IMR-90 (cell line): ENCODE data around the gene JCAD. TPM values are rescaled to one million over a fixed set of nuclear protein-coding genes. Genes with fewer than 3 reads are reported as not detected.

ENCODE experiments used
- ATAC-seq: fragments of 200-7000 bp; cut with Tn5 transposase; 2 replicates; pipeline ENCODE4 v1.9.1; 2020; ENCODE audit warnings: low read depth, mild to moderate bottlenecking, moderate library complexity
- BruUV-seq: library from RNA; stranded (reverse); fragments of 400-500 nt; replicated peaks from 2 replicates; lab custom pipeline; 2021; lab: Mats Ljungman, UMichigan
- CTCF ChIA-PET: fragments of 300-600 bp; formaldehyde crosslinking; extraction: SDS; loops from one replicate; lab custom pipeline; 2021; ENCODE audit warnings: antibody characterized with exemption; lab: Yijun Ruan, JAX
- POLR2A ChIA-PET: fragments of 300-600 bp; sonication (Branson Sonifier 250); formaldehyde crosslinking; loops from one replicate; lab custom pipeline; 2022; ENCODE audit warnings: antibody characterized with exemption; ENCODE audit not compliant: unreplicated experiment; lab: Charles Lee
- DNase-seq: peaks from one replicate; pipeline ENCODE4 v3.0.0; 2013
- H2AFZ ChIP-seq: replicated peaks from 2 replicates; pipeline ENCODE3; 2013; ENCODE audit warnings: low read length, mild to moderate bottlenecking; ENCODE audit not compliant: poor library complexity
- H2AK5ac ChIP-seq: 2 replicates; pipeline ENCODE4 v1.6.1; 2013; ENCODE audit warnings: low read depth, low read length, inconsistent platforms
- H2AK9ac ChIP-seq: replicated peaks from 2 replicates; pipeline ENCODE3; 2013; ENCODE audit warnings: mild to moderate bottlenecking, low read depth, low read length, moderate library complexity; ENCODE audit not compliant: poor library complexity
- H2BK120ac ChIP-seq: 2 replicates; pipeline ENCODE4 v1.6.1; 2013; ENCODE audit warnings: low read depth, low read length, inconsistent platforms
- H2BK15ac ChIP-seq: 3 replicates; pipeline ENCODE4 v1.6.1; 2013; ENCODE audit warnings: low read depth, low read length, inconsistent platforms
- H2BK20ac ChIP-seq: 2 replicates; pipeline ENCODE4 v1.6.1; 2013; ENCODE audit warnings: low read depth, mild to moderate bottlenecking, inconsistent platforms, low read length, moderate library complexity
- H2BK5ac ChIP-seq: 2 replicates; pipeline ENCODE4 v1.6.1; 2013; ENCODE audit warnings: mild to moderate bottlenecking, low read depth, low read length, inconsistent platforms; ENCODE audit not compliant: poor library complexity, severe bottlenecking
- H3K14ac ChIP-seq: replicated peaks from 2 replicates; pipeline ENCODE4 v1.6.1; 2013; ENCODE audit warnings: low read depth, low read length, inconsistent platforms
- H3K18ac ChIP-seq: 2 replicates; pipeline ENCODE4 v1.6.1; 2013; ENCODE audit warnings: low read depth, low read length, control low read depth
- H3K23ac ChIP-seq: 2 replicates; pipeline ENCODE4 v1.6.1; 2013; ENCODE audit warnings: low read depth, low read length, inconsistent platforms
- H3K27ac ChIP-seq: 2 replicates; pipeline ENCODE4 v1.5.1; 2013; ENCODE audit warnings: mild to moderate bottlenecking, control low read depth, low read length; ENCODE audit not compliant: insufficient read depth
- H3K27me3 ChIP-seq: 2 replicates; pipeline ENCODE4 v1.6.1; 2013; ENCODE audit warnings: low read length; ENCODE audit not compliant: control insufficient read depth, insufficient read depth
- H3K36me3 ChIP-seq: 2 replicates; pipeline ENCODE4 v1.6.1; 2013; ENCODE audit warnings: low read length, mixed read lengths; ENCODE audit not compliant: control insufficient read depth, insufficient read depth
- H3K4ac ChIP-seq: 2 replicates; pipeline ENCODE4 v1.6.1; 2013; ENCODE audit warnings: low read depth, low read length, inconsistent platforms
- H3K4me1 ChIP-seq: 2 replicates; pipeline ENCODE4 v1.6.1; 2013; ENCODE audit warnings: low read length, mixed read lengths; ENCODE audit not compliant: control insufficient read depth, insufficient read depth
- H3K4me2 ChIP-seq: 2 replicates; pipeline ENCODE4 v1.6.1; 2013; ENCODE audit warnings: low read depth, mild to moderate bottlenecking, control low read depth, low read length, moderate library complexity
- H3K4me3 ChIP-seq: 2 replicates; pipeline ENCODE4 v1.5.1; 2013; ENCODE audit warnings: low read depth, mild to moderate bottlenecking, control low read depth, low read length, moderate library complexity; ENCODE audit not compliant: insufficient read depth
- H3K56ac ChIP-seq: 2 replicates; pipeline ENCODE4 v1.6.1; 2013; ENCODE audit warnings: low read length, inconsistent platforms; ENCODE audit not compliant: insufficient read depth; ENCODE audit errors: extremely low read depth
- H3K79me1 ChIP-seq, 2 experiments: 2 replicates each; pipeline ENCODE4 v1.6.1; 2013; ENCODE audit warnings: low read length in 2 of 2, inconsistent platforms in 1 of 2, low read depth in 1 of 2
- H3K9ac ChIP-seq: 2 replicates; pipeline ENCODE4 v1.6.1; 2013; ENCODE audit warnings: low read depth, low read length, control low read depth
- H3K9me1 ChIP-seq: 2 replicates; pipeline ENCODE4 v1.6.1; 2013; ENCODE audit warnings: low read length, inconsistent platforms; ENCODE audit not compliant: insufficient read depth
- H3K9me3 ChIP-seq: 2 replicates; pipeline ENCODE4 v1.6.1; 2013; ENCODE audit warnings: low read length; ENCODE audit not compliant: control insufficient read depth, insufficient read depth
- H4K20me1 ChIP-seq: 2 replicates; pipeline ENCODE4 v1.6.1; 2013; ENCODE audit warnings: low read length, inconsistent platforms; ENCODE audit not compliant: insufficient read depth
- H4K5ac ChIP-seq: 2 replicates; pipeline ENCODE4 v1.6.1; 2013; ENCODE audit warnings: mild to moderate bottlenecking, low read depth, low read length, control low read depth
- H4K8ac ChIP-seq, 2 experiments: 2 replicates each; pipeline ENCODE4 v1.6.1; 2013; ENCODE audit warnings: low read depth in 2 of 2, low read length in 2 of 2, control low read depth in 1 of 2, inconsistent platforms in 1 of 2
- H4K91ac ChIP-seq: 2 replicates; pipeline ENCODE4 v1.6.1; 2013; ENCODE audit warnings: low read depth, low read length, inconsistent platforms; ENCODE audit not compliant: insufficient read depth
- BHLHE40 ChIP-seq: fragments of 150-350 bp; IDR thresholded peaks from 2 replicates; pipeline ENCODE4 v1.6.1; 2016; ENCODE audit warnings: mild to moderate bottlenecking, low read depth, low read length
- CEBPB ChIP-seq: IDR thresholded peaks from 2 replicates; pipeline ENCODE4 v1.6.1; 2012; ENCODE audit warnings: low read depth, low read length, improper control_type of control experiment
- CHD1 ChIP-seq: IDR thresholded peaks from 2 replicates; pipeline ENCODE4 v1.6.1; 2012; ENCODE audit warnings: low read depth, low read length, improper control_type of control experiment
- ELK1 ChIP-seq: fragments of 150-350 bp; IDR thresholded peaks from 2 replicates; pipeline ENCODE4 v1.6.1; 2016; ENCODE audit warnings: low read depth, mild to moderate bottlenecking, low read length, moderate library complexity, borderline replicate concordance
- FOS ChIP-seq: fragments of 150-350 bp; IDR thresholded peaks from 2 replicates; pipeline ENCODE4 v1.6.1; 2016; ENCODE audit warnings: low read depth, low read length
- MAFK ChIP-seq: IDR thresholded peaks from 2 replicates; pipeline ENCODE4 v1.6.1; 2012; ENCODE audit warnings: low read depth, low read length, improper control_type of control experiment
- MAZ ChIP-seq: IDR thresholded peaks from 2 replicates; pipeline ENCODE4 v1.6.1; 2012; ENCODE audit warnings: low read depth, mild to moderate bottlenecking, low read length, improper control_type of control experiment, moderate library complexity, borderline replicate concordance
- MXI1 ChIP-seq: IDR thresholded peaks from 2 replicates; pipeline ENCODE4 v1.6.1; 2012; ENCODE audit warnings: low read depth, mild to moderate bottlenecking, low read length, moderate library complexity, borderline replicate concordance
- NFE2L2 ChIP-seq: fragments of 150-350 bp; IDR thresholded peaks from 2 replicates; pipeline ENCODE4 v1.6.1; 2016; ENCODE audit warnings: low read depth, mild to moderate bottlenecking, low read length
- POLR2A ChIP-seq: IDR thresholded peaks from 2 replicates; pipeline ENCODE4 v1.6.1; 2012; ENCODE audit warnings: mild to moderate bottlenecking, low read depth, low read length
- RAD21 ChIP-seq: IDR thresholded peaks from 2 replicates; pipeline ENCODE4 v1.6.1; 2012; ENCODE audit warnings: low read length, improper control_type of control experiment
- RCOR1 ChIP-seq: IDR thresholded peaks from 2 replicates; pipeline ENCODE4 v1.6.1; 2012; ENCODE audit warnings: mild to moderate bottlenecking, low read length, improper control_type of control experiment; ENCODE audit not compliant: insufficient replicate concordance
- RFX5 ChIP-seq: IDR thresholded peaks from 2 replicates; pipeline ENCODE4 v1.8.0; 2012; ENCODE audit warnings: low read depth, mild to moderate bottlenecking, low read length, moderate library complexity
- SMC3 ChIP-seq: fragments of 150-350 bp; IDR thresholded peaks from 2 replicates; pipeline ENCODE4 v1.6.1; 2016; ENCODE audit warnings: low read depth, mild to moderate bottlenecking, antibody characterized with exemption, low read length, moderate library complexity
- USF2 ChIP-seq: fragments of 150-350 bp; IDR thresholded peaks from 2 replicates; pipeline ENCODE4 v1.6.1; 2017; ENCODE audit warnings: mild to moderate bottlenecking, antibody characterized with exemption, low read length, low read depth
- WGBS, 2 experiments: methylation state at CpG; one replicate each; pipeline versions ENCODE4 v1.1.5 to v1.1.7; 2013; ENCODE audit warnings: missing lambda C conversion rate in 2 of 2; ENCODE audit not compliant: insufficient read length in 1 of 2; ENCODE audit errors: extremely low coverage in 2 of 2; 5-methylcytosine and 5-hydroxymethylcytosine counted together
- dilution Hi-C: fragments of 300-500 bp; cut with HindIII; formaldehyde crosslinking; loops from one replicate; pipeline ENCODE4 v1.14.3; 2018; ENCODE audit warnings: low sequenced_read_pairs; ENCODE audit not compliant: unreplicated experiment
- in situ Hi-C: fragments of 300-500 bp; cut with MboI; formaldehyde crosslinking; loops from 3 replicates; pipeline ENCODE4 v1.14.3; 2019; ENCODE audit warnings: low sequenced_read_pairs, inconsistent platforms, mixed read lengths
- intact Hi-C: fragments of 100-400 bp; cut with micrococcal nuclease; formaldehyde crosslinking; loops from 2 replicates; pipeline ENCODE4 v1.10.0; 2022
- polyA plus RNA-seq, 3 experiments: library from polyadenylated mRNA; depleted of rRNA; stranded (reverse); fragments of >200 nt; gene quantifications; 2 replicates each; pipeline ENCODE4 v1.2.3, GENCODE V29; 2012; ENCODE audit warnings: low replicate concordance in 1 of 3
- total RNA-seq: library from RNA; depleted of rRNA; stranded (reverse); fragments of >200 nt; gene quantifications from 2 replicates; pipeline ENCODE4 v1.2.3, GENCODE V29; 2012

JCAD gene
- total and polyA plus RNA-seq, 2 of the 4 experiments (the other 2 are of a cell fraction): 15.9 to 16.8 TPM

GRCh38 chr10:30028738-30029030, 30.7 kb downstream of the JCAD start:
- no peak overlapping the region for H3K4me3 ChIP-seq
- H4K8ac ChIP-seq: no peak overlapping the region
- no peaks in the 10 kb centered on the region for H3K27me3 ChIP-seq
- no peak overlapping the region for H4K91ac ChIP-seq
- no peaks in the 10 kb centered on the region for H3K4me1 ChIP-seq
- H2BK5ac ChIP-seq: no peak overlapping the region
- no TSS peak for BruUV-seq
- peaks cover 30% of the 10 kb centered on the region for H4K20me1 ChIP-seq
- peaks cover 65% of the 10 kb centered on the region for H3K36me3 ChIP-seq
- no peak overlapping the region for H3K9ac ChIP-seq
- no peak overlapping the region for H3K56ac ChIP-seq
- CTCF ChIA-PET: no interaction called here
- H3K14ac ChIP-seq: no peak overlapping the region
- H3K23ac ChIP-seq: no peak overlapping the region
- H3K4me2 ChIP-seq: no peak overlapping the region
- POLR2A ChIA-PET: interaction anchor here (0.6 kb wide), 2 partner anchors 86 to 92 kb away, joined by 3 read pairs; no protein-coding TSS in a partner anchor
- DNase-seq (no peak), ATAC-seq (no peak)
- H2BK120ac ChIP-seq: no peak overlapping the region
- H3K9me1 ChIP-seq: peaks cover 10% of the 10 kb centered on the region; the same call in 1 of the 2 replicates
- in situ Hi-C loops (no loop called here), intact Hi-C loops (no loop called here), dilution Hi-C loops (no loop called here)
- H2AK9ac ChIP-seq: peak overlapping the region; percentile 32
- 74% methylated on average over 5 of the region's 12 CpGs; no CpG with 5 or more reads in 1 of the 2 experiments for WGBS, 2 experiments
- peaks cover 29 to 73% of the 10 kb centered on the region in 2 experiments for H3K79me1 ChIP-seq
- no peak overlapping the region for H3K27ac ChIP-seq
- TF ChIP-seq SMC3 (no peak), RFX5 (no peak), MAZ (no peak), CEBPB (no peak), USF2 (no peak), RCOR1 (no peak), RAD21 (no peak), CHD1 (no peak), MAFK (no peak), FOS (no peak), NFE2L2 (no peak), POLR2A (no peak), MXI1 (no peak), ELK1 (no peak), BHLHE40 (no peak)
- no peak overlapping the region for H2AFZ ChIP-seq
- no peak overlapping the region for H2AK5ac ChIP-seq
- H3K4ac ChIP-seq: no peak overlapping the region
- H3K9me3 ChIP-seq: no peaks in the 10 kb centered on the region
- no peak overlapping the region for H2BK15ac ChIP-seq
- no peak overlapping the region for H3K18ac ChIP-seq
- no peak overlapping the region for H4K5ac ChIP-seq
- H2BK20ac ChIP-seq: no peak overlapping the region
